Endometrium (tissue), 2 donors: ENCODE results near the gene CAV1.

ENCODE experiments used
- FAIRE-seq: peaks from 2 replicates; lab custom pipeline; 2012; peaks lifted over from hg19 to GRCh38; lab: Jason Lieb, UNC
- donor health status: control.
- donor health status: control.

The CAV1 gene

DNA sequence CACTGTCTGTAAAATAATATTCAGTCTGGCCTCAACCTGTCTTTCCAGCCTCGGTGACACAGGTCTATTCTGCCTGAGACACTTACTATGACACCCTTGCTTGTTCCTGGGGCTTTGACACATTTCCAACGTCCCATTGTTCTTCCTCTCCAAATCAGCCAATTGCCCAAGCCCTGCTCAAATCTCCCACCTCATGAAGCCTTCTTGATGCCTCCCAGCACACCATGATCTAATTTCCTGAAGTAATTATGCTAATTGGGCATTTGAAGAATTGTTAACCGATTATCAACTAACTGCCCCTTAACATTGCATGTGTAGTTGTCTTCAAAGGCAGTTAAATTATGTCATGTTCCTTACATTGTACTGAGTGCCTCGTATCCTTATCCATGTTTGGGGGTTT, 33.1 kb downstream of the CAV1 start:
- no peak for FAIRE-seq

DNA sequence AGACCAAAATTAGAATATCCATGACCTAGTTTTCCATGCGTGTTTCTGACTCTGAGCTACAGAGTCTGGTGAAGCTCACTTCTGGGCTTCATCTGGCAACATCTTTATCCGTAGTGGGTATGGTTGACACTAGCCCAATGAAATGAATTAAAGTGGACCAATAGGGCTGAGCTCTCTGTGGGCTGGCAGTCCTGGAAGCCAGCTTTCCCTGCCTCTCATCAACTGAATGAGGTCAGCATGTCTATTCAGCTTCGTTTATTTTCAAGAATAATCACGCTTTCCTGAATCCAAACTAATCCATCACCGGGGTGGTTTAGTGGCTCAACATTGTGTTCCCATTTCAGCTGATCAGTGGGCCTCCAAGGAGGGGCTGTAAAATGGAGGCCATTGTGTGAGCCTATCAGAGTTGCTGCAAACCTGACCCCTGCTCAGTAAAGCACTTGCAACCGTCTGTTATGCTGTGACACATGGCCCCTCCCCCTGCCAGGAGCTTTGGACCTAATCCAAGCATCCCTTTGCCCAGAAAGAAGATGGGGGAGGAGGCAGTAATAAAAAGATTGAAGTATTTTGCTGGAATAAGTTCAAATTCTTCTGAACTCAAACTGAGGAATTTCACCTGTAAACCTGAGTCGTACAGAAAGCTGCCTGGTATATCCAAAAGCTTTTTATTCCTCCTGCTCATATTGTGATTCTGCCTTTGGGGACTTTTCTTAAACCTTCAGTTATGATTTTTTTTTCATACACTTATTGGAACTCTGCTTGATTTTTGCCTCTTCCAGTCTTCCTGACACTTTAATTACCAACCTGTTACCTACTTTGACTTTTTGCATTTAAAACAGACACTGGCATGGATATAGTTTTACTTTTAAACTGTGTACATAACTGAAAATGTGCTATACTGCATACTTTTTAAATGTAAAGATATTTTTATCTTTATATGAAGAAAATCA, 35.5 kb downstream of the CAV1 start:
- FAIRE-seq = no peak

DNA sequence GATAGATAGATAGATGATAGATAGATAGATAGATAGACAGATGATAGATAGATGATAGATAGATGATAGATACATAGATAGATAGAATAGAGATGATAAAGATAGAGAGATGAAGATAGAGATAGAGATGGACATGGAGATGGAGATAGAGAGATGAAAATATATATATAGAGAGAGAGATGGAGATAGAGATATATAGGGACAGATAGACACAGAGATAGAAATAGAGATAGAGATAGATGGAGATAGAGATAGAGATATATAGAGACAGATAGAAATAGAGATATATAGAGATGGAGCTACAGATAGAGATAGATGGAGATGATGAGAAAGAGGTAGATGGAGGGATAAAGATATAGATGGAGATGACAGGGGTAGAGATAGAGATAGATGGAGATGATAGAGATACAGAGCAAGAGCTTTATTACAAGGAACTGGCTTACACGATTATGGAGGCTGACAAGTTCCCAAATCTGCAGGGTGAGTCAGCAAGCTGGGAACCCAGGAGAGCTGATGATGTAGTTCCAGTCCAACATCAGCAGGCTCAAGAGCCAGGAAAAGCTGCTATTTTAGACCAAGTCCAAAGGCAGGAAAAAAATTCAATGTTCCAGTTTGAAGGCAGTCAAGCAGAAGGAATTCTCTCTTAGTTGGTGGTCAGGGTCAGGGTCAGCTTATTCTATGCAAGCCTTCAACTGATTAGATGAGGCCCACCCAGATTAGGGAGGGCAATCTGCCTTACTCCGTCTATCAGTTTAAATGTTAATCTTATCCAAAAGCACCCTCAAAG, 37.1 kb downstream of the CAV1 start:
- FAIRE-seq = no peak

DNA sequence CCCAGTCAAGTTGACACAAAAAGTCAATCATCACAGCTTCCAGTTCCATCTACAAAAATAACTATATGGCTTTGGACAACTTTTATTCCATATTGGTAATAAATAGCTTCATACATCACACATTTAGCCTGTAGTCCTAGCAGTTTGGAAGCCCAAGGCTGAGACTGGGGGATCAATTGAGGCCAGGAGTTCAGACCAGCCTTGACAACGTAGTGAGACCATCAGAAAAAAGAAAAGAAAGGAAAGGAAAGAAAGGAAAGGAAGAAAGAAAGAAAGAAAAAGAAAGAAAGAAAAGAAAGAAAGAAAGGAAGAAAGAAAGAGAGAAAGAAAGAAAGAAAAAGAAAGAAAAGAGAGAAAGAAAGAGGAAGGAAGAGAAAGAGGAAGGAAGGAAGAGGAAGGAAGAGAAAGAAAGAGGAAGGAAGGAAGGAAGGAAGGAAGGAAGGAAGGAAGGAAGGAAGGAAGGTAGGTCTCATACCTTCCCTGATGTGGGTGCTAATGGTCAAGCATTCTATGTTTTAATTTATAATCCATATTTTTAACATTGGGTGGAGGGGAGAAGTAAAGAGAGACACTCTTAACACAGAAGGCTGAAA, 37.8 kb downstream of the CAV1 start:
- no peak for FAIRE-seq

DNA sequence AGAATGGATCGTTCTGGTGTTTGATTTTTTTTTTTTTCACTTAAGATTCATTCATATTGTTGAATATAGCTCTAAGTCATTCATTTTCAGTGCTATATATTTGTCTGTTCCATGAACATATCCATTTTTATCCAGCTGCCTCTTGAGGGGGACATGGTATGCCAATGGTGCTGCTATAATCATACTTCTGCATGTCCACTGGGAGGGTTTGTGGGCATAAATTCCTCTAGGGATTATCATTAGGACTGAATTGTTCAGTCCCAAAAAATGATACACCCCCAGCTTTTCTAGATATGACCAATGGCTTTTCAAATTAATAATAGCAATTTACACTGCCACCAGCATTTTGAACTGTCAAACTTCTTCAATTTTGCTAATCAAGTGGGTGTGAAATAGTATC, 41.1 kb downstream of the CAV1 start:
- FAIRE-seq = no peak

DNA sequence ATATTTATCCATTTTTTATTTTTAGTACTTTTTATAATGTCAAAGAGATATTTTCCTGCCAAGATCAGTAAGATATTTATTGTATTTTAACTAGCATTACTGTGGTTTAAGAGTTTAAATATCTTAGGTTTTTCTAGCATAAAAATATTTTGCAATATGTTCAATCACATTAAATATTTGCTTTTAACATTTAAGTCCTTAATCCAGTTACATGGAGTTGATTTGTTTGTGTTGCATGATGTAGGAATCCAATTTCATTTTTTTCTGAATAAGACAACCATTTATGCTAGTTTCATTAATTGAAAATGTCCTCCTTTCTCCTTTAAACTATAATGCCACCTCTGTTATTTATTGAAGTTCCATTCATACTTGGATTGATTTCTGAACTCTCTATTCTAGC, 41.8 kb downstream of the CAV1 start:
- peak; percentile 12 for FAIRE-seq

DNA sequence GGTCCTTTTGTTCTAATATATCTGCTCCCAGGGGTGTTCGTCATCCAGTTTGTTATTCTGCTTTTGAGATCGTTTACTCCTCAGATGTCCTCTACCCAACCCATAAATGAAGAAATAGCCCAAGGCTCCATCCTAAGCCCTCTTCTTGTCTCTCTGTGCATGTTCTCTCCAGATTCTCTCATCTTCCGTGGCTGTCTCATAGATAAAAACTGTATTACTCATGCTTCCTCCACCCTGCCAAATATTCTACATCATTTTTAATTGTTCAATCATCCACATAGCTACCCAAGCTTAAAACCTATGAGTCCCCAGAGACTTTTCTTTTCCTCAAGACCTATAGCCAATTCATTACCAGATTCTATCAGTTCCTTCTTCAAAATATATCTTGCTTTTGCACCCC, 44.9 kb downstream of the CAV1 start:
- FAIRE-seq = no peak

DNA sequence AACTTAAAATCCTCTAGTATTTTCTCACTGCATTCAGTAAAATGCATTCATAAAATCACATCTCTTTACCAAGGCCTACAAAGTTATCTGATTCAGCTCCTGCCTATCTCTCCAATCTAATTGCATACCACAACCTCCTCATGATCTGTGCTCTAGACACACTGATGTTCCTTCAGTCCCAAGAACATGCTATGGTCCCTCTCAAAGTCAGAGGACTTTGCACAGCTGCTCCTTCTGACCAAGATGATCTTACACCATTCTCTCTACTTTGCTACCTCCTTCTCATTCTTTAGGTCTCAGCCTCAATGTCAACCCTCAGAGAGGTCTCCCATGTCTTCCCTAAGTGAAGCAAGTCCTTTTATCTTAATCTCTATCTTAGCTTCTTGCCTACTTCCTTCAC, 45.5 kb downstream of the CAV1 start:
- FAIRE-seq = no peak

DNA sequence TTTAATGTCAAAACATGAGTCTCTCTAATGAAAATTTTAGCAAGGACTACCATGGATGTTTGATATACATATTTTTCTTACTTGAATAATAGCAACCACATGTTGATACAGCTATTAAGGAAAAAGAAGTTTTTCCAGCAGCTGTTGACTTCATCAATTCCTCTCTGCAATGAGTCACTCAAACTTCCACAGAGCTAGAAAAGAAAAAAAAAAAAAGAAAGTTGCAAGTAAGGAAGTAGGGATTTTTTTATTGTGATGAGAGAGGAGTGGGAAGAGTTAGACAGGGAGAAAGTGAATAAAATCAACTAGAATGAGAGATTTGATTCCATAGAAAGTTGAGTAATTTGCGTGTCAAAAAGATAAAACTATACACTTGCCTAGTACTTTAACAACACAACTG, 46.2 kb downstream of the CAV1 start:
- FAIRE-seq = no peak

DNA sequence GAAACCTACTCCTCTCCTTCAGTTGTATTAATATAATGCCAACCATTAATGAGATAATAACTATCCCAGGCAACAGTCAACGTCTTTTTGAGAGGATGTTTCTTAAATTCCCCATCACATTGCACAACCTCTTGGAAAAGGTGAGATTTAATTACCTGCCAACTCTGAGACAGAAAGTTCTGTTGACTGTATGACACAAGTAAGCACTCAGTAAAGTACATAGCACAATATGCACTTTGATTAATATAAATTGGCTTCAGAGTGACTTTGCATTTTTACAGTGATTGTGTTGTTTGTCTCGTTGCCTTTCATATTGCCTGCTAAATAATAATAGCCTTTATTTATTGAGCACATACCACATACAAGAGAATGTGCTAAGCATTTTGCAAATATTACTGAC, 46.7 kb downstream of the CAV1 start:
- FAIRE-seq = no peak

DNA sequence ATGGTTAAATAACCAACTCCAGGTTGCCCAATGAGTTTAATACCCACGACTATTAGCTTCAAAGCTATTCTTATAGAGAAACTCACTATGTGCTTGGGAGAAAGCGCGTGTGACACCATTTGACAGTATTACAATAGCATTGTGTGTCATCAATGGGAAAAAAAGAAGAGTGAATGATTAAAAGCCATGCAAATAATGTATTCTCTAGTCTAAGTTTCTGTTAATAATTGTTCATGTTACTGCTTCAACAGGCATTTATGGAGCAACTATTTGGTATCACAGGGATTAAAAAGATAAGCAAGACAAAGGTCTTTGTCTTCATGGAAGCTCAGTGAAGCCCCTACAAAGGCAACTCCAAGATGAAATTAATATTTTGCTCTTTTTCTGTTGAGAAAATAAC, 47.2 kb downstream of the CAV1 start:
- no peak for FAIRE-seq

DNA sequence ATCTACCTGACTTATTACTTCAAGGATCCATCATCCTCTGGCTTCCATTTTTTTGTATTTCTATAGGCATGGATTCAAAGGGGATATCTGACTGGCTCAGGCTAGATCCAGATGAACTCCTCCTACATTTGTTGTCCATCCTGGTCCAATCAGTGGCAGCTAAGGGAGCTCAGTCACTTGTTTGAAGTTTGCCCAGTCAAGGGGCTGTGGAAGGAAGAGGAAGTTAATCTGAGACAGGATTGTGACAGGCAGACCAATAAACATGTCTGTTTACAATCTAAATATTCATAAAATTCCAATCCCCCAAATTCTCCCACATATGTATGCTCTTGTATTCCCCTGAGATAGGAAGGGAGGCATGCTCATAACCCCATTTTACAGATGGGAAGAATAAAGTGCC, 48.7 kb downstream of the CAV1 start:
- no peak for FAIRE-seq

DNA sequence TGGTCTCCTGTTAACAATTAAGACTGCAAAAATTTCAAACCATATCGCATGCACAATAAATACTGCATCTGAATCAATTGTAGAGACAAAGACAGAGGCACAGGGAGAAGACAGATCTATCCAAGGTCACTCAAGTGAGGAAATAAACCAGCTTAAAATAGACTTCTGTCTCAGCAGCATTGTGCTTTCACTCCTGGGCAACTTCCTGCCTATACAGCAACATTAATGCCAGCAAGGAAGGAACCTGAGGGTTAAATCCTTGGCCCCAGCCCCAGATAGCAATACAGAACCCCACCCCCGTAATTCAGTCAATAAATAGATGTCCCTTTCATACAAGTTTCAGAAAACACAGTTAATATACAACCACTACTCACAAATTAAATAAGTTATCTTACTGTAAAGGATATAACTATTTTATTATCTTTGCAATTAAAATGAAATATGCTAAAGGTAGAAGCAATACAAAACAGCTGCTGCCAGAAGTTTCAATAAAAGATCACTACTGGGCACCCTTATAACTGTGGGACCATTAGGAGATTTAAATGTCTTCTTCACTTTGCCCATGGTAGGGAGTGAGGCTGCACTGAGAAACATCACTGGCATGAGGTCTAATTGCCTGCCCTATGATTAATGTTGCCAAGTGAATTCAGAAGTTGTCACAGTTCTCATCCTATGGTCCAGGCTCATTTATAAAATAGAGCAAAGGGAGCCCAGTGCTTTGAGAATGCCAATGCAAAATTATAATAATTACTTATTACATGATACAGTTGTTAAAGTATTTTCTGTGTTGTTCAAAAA, 49.4 kb downstream of the CAV1 start:
- no peak for FAIRE-seq

DNA sequence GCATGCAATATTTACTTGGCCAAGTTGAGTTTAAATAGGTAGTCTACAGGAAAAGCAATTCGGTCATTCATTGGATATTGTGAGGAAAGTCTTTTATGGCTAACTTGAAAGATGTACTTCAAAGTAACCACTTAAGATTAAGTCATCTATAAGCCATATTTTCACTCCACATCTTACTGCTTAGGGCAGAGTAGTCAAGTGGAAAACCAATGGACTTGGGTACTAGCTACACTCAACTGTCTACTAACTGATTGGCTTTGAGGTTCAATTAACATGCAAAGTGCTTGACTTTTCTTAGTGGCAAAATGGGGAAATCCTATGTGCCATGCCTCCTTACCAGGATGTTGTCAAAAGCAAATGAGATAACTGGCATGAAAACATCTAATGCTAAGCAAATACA, 51.0 kb downstream of the CAV1 start:
- no peak for FAIRE-seq

DNA sequence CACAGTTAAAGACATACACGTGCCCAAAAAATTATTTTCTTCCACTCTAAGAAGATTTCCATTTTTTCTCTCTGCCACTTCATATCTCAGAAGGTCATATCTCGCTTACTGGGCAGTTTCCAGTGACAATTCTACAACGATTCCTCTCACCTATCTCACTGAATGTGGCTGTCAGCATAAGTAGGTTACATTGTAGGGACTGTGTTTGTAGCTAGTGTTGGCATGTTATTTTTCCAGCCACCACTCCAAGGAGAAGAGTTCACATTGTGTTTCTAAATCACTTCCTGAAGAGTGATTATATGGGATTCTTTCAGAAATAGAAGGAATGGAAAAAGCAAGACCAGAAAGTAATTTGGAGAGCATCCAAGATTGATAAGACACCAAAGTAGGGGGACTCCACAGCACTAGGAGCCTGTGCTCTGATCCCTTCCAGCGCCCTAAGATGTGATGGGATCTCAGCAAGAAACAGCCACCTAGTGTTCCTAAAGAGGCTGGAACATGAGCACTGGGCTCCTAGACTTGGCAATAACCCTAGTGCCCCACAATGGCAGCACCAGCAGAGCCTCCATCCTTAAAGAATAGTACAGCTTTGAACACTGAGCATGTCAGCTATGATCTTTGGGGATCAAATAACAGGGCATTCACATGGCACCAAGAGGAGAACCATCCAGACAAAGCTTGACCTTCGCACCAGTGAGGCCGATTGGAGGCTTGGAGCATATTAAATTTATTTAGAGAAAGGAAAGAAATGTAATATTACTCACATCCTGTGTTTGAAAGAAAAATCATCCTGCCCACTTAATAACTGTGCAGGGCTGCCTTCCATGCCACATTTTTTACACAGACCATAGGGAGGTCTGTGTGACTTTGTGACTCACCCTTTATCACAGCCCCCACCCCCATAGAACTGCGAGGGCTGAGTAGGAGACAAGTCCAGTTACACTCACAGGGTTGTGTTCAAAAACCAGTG, 51.8 kb downstream of the CAV1 start:
- no peak for FAIRE-seq

DNA sequence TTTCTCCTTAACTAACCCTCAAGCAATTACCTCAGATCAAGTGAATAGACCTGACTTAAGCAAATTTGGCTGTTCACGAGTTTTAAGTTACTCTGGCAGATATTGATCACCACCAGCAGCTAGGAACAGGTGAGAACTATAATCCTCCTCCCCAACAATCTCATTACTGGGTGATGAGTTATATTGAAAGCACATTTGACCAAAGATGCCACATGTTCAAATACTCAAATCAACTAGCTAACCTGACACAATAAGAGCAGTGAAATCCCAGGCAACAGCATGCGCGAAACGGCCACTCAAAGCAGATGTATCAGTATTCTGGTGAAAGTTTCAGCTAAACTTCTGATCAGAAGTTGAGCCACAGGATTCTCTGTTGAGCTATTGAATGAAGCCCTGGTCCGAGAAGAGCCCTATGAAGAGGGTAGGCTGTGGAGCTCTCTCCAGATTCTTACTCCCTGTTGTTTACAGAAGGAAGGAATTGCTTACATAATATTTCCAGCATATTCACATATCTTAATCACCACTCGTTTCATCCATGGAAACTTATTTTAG, 52.6 kb downstream of the CAV1 start:
- FAIRE-seq = no peak

DNA sequence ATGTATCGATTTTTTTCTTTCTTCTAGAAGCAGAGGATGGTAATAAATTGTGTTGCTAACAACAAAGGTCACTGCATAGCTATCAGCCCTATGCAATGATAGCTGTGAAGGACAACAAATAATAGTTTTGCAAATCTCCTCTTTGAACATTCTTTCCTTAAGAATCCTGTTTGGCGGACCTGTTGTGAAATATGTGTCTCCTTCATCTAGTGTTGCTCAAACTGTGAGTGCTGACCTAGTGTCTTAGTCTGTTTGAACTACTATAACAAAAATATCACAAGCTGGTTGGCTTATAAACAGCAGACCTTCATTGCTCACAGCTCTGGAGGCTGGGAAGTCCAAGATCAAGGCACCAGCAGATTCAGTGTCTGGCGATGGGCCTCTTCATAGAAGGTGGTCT, 53.7 kb downstream of the CAV1 start:
- FAIRE-seq = no peak

DNA sequence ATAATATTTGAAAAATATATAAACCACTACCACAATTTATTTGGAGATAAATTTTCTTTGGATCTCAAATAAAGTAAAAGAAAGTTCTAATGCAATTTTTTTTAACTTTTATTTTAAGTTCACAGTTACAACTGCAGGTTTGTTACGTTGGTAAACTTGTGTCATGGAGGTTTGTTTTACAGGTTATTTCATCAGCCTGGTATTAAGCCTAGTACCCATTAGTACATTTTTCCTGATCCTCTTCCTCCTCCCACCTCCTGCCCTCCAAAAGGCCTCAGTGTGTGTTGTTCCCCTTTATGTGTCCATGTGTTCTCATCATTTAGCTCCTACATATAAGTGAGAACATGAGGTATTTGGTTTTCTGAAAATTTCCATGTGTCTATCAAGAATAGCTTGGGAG, 54.5 kb downstream of the CAV1 start:
- no peak for FAIRE-seq

DNA sequence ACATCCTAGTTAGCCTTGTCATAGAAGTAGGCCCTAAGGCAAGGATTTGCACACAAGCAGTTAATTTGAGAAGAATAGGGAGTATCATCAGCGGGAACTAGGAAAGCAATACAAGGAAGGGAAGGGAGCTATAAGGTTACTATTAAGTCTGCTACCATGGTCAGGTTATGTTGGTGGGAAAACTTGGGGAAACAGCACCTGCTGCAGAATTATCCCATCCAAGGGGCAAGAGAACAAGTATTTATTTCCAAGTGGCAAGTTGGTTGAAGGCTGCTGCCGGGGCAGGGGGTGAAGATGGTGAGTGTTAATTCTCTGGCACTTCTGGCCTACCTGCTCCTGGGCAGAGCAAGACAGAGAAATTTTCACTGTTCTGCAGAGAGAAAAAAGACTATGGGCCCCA, 55.0 kb downstream of the CAV1 start:
- no peak for FAIRE-seq

DNA sequence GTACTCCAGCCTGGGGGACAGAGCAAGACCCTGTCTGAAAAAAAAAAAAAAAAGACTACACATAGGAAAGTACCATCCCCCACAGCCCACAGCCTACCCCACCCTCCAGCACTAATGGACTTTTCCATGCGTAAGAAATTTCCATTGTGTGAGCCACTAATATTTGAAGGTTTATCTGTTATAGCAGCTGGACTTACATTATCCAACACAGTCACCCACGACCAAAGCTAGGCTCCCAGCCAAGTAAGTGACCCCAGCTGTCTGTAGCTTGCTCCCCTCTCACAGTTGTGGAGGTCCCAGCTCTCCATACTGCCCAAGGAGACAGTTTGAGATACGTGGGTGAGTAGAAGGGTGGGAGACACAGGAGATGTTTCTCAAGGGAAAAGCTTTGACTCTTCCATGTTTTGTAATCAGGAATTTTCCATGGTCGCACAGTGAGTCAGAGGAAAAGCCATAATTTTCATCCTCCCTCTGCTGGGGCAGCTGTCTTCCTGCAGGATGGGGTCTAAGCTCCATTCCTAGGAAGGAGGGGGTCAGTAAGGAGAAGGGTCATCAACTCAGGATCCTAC, 57.4 kb downstream of the CAV1 start:
- FAIRE-seq = no peak
